GM20431 (cell line): ENCODE data around the gene LTA.

ENCODE experiments used
- in situ Hi-C: fragments of 300-500 bp; cut with MseI, MboI; formaldehyde crosslinking; loops from one replicate; pipeline ENCODE4 v1.15.0; 2020; ENCODE audit warnings: low sequenced_read_pairs; ENCODE audit not compliant: unreplicated experiment

LTA gene

GRCh38 chr6:31620586-31621319 is 48.7 kb downstream of the LTA start, which contains the start of gene PRRC2A:
TSS of gene PRRC2A (plus strand) at chr6:31620715. CDS start at chr6:31622790, 2,075 bp downstream.
- in situ Hi-C loops, result no loop called here

GRCh38 chr6:31621320-31621939 is 49.3 kb downstream of the LTA start:
- in situ Hi-C loops, result no loop called here

GRCh38 chr6:31621991-31622390 is 49.9 kb downstream of the LTA start:
- in situ Hi-C loops, result no loop called here

- in situ Hi-C loops, result no loop called here
These were observed 50.6 kb downstream of the LTA start for GRCh38 chr6:31622684-31623091.
